HuH-7.5 (cell line): ENCODE data around the gene PLCB1.
"Not testable (repeated sequence)": the region's sequence is repeated elsewhere in the genome, so short reads cannot be mapped to it uniquely, and the experiment has no call there.

Experiments used
- DNase-seq: peaks from one replicate; pipeline ENCODE4 v3.0.0; 2011; ENCODE audit warnings: low spot score

PLCB1 gene

DNA sequence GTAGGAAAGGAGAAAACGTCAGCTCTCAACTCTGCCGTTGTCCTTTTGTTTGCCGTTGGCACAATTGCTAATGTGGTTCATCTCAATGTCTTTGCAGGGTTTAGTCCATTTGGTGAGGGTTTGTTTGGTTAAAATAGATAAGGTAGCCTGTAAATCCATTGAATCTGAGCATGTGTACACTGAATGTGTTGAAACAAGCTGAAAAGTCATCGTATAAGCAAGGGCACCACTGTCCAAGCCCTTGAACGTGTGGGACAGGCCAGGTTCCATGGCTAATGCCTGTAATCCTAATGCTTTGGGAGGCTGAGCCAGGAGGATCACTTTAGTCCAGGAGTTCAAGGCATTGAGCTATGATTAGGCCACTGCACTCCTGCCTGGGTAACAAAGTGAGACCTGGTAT is 712.1 kb downstream of the PLCB1 start:
- DNase-seq, result peak; percentile 44

DNA sequence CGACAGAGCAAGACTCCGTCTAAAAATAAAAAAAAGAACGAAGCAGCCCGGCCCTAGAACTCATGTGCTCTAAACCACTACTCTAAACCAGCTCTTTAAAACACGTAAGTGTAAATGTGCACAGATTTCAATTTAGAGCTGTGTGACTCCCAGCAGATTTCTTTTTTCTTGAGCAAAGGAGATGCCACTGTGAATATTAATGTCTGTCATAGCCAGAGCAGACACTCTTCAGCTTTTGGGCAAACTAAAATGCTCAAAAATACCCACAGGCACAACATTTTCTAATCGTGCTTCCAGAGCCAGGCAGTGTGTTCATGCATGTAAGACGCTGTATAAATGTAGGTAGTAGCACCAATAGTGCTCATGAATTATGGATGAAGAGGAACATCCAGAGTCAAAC is 717.9 kb downstream of the PLCB1 start:
- DNase-seq, result no peak

DNA sequence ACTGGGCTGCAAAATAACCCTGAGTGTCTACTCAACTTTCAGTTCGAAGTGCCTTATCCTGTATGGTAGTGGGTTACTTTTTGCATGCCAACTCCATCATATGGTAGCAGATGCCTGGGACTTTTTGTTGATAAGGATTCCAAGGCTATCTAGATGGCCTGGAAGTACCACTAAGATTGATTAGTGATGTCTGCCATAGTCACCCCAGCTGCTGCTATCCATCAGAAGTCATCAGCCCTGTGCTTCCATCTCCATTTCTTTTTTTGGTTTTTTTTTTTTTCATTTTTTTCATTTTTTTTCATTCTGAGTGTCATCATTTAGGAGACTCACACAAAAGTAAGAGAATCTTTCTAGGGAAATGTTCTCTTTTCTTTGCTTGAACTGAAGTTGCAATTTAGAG is 719.4 kb downstream of the PLCB1 start:
- DNase-seq, result no peak

DNA sequence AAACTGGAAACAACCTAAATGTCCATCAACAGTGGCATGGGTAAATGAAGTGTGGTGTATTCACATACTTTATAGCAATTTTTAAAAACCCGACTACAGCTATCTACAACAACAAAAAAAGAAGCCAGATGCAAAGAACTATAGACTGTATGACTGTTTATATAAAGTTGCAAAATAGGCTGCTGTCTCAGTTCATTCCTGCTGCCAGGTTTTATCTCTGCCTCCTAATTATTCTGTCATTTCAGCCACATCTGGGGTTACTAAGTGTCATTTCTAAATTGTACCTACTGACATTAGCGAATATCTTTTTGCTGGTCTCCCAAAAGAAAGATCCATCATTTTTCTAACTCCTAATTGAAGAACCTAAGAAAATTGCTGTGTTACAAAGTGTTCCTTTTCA is 719.9 kb downstream of the PLCB1 start:
- DNase-seq, result not testable (repeated sequence)

DNA sequence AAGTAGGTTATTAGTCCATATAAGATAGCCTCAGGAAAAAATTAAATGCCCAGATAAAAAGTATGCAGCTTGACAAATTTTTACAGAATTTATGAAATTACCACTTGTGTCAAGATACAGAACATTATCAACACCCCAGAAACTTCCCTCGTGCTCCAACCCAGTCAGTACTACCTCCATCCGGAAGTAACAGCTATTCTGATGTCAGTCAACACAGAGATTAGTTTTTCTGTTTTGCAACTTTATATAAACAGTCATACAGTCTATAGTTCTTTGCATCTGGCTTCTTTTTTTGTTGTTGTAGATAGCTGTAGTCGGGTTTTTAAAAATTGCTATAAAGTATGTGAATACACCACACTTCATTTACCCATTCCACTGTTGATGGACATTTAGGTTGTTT is 721.1 kb downstream of the PLCB1 start:
- DNase-seq, result not testable (repeated sequence)

DNA sequence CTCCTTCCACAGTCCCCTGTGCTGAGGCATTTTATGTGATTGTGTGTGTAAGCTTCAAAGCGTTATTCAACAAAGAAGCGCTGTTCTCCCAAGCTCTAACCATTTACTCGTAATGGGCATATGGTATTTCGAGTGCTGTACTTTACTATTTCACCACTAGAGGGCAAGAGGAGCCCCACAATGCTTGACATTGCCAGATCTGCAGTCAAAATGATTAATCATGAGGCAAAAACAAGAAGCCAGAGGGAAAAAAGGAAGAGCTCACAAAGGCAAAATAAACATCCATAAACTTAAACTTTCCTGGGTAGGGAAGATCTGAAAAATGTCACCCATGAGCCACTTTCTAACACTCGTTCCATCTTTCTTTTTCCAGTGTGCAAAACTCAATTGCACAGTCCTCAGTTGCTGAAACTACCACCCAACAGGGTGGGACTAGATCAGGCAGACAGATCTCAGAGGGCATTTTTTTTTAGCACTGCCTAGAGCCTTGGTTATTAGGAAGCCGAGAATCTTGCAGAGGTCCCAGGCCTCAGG is 721.8 kb downstream of the PLCB1 start:
- DNase-seq, result peak; percentile 46

DNA sequence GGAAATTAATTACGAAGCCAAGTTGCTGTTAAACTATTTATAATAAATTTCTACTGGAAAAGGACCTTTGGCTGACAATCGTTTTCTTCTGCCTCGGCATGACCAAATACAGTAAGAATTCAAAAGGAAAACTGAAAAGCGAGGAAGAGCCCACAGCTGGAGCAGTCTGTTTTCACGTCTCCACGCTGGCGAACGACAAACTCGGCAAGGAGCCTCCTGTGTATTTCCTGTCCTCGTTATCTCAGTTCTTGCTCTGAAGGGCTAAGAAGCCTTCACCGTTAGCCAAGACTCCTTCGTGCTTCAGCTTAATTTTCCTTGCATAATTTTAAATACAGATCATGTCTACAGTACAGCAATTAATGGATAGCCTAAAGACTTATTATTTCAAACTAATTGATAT is 722.5 kb downstream of the PLCB1 start:
- DNase-seq, result no peak

DNA sequence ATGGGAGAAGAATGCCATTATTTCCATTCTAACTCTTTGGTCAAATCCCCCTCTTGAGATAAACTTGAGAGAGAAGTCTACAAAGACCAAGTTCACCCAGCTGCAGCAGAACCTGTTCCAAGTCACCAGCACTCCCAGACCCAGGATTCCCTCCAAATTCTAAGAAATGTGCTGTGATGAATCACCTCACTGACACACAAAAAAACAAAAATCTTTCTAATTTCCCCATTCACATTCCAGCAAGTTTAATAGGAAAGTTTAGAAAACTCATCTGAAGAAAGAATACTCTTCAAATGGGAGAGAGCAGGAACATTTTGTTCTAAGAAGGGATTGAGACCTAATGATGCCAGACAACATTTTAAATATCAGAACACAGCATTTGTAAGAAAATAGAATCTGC is 723.2 kb downstream of the PLCB1 start:
- DNase-seq, result no peak

DNA sequence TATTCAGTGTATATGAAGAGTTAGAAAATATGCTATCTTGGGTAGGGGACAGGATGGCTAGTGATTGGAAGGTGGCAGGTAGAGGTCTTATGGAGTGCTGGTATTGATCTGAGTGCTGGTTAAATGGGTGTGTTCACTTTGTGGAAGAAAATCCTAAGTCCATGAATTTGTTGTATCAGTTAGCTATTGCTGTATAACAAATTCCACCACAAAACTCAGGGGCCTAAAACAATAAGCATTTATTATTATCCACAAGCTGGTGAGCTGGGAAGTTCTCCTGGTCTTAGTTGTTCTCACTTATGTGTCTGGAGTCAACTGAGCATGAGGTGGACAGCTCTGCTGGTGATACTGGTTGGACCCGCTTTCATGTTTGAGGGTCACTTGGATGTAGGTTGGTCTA is 724.6 kb downstream of the PLCB1 start:
- no peak for DNase-seq

DNA sequence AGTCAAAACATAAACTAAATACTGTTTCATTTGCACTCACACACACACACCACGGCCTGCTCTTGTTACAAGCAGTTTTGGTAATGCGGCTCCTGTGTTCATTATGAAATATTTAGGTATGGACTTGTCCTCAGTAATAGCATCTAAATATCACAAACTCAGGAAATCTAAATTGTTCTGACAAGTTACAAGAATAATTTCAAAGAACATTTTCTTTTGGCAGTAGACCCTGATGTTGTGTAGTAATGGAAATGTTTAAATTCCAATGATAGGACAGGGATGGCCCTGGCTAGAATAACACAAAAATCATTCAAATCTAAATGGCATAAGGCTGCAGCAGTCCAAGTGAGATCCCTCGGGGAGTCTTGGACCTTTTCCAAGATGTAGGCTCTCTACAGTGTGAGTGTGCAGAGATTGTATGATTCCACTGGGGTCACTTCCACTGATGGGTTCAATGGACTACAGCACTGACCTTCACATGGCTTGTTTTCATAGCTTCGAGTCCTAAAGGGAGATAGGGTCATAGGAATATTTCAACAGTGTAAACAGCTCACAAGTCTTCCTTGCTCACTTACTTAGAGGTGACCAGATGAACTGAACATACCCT is 726.2 kb downstream of the PLCB1 start:
- DNase-seq, result no peak

DNA sequence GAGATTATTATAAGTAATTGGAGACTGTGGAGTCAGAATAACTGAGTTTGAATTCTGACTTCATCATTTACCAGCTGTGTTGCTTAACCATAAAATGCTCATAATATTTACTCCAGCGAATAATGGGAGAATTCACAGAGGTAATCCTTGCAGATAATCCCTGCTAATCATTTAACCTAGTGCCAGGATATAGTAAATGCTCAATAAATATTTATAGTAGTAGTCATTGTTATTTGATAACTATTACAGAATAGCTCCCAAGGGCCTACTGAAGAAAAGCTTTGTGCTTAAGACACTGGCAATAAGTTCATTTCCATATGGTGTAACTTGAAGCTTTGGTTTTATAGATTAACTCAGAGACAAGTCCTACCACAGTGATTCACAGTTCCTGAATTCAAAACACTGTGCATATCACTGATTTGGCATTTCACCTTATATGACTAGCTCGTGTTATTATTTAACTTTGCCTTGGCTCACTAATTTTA is 728.0 kb downstream of the PLCB1 start:
- no peak for DNase-seq

DNA sequence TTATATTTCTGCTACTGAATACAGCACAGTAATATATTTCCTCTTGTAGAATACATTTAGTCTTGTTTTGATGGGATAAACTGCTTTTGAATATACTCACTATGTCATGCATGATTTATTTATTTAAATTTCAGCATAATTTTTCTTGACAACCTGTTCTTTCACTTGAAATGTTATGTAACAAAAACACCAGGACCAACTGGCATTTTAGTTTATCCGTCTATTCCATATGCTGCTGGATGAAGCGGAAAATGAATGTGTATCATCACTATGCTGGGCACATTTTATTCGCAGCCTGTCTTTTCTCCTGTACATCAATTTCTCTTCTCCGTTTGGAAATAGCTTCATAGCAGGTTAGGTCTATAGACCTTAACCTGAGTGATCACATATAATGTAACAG is 730.0 kb downstream of the PLCB1 start:
- no peak for DNase-seq

DNA sequence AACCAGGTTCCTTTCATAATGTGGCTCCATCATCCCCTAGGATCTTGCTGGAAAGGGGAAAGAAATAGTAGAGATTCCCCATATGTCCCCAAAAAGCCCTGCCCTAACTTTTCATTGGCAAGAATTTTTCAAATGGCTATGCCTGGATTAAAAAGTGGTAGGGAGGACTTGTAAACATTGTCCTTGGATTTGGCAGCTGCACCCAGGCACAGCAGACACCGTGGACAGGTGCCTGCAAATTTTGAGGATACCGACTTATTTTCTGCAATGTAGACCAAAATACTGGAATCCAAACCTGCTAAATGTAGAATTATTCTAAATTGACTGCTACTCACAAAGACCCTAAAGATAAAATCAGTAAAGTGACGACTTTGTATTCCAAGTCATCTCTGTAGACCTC is 733.6 kb downstream of the PLCB1 start:
- no peak for DNase-seq

DNA sequence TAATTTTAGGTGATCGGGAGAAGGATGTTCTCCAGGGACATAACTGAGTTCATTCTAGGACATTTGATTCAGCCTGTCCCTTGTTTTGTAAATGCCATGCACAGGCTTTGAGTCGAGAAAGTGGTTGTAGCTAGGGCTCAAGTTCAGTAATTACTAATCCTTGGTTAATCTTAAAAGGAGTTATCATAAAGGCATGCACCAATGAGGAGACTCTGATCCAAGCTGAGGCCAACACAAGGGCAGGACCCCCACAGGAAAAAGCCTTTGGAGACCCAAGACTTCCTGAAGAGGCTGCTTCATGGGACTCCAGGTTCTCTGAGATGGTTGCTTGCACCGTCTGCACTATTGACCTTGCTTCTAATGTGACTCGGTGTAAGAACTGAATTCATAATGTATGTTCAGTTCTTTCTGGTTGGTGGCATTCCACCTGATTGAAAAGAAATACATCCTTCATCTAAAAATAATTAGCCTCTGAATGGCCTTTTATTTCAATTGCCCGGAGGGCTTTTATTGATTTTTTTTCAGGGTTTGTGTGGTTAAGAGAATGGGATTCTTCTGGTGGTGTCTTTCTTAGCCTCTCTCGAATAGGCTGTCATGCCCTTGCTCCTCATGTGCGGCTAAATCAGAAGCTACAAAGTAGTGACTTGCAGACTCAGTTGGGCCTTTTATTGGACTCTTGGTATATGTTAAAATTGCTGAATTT is 735.1 kb downstream of the PLCB1 start:
- DNase-seq, result no peak

DNA sequence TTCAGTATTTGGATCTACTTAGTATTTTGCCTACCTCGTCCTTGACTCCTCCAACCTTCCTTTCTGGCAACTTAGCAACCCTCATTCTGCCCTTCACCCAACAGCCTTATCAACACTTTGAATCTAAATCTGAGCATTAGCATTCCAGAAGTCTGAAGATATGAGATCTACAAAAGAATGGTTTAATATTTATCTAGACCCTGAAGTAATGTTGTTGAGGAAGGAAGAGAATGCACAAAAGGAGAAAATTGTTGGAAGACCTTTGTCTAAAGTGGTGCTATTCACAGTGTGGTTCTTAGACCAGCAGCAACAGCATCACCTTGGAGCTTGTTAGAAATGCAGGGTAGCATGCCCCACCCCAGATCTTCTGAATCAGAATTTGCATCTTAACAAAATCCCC is 738.6 kb downstream of the PLCB1 start:
- DNase-seq, result no peak

DNA sequence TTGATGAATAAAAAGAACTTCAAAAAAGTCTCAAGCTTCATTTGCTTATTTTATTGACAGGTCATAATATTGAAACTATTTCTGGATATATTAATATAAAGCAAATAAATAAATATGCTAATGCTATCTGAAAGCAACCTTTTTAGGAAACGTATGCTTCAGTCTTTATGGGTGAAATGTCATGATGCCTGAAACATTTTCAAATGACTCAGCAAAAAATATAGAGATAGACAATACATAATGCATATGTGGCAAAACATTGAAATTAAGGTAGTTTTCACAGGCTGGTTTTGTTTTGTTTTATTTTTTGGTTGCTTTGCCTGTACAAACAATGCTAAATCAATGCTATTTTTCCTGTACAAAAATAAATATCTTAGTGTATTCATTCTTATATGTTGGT is 742.4 kb downstream of the PLCB1 start:
- DNase-seq, result no peak

DNA sequence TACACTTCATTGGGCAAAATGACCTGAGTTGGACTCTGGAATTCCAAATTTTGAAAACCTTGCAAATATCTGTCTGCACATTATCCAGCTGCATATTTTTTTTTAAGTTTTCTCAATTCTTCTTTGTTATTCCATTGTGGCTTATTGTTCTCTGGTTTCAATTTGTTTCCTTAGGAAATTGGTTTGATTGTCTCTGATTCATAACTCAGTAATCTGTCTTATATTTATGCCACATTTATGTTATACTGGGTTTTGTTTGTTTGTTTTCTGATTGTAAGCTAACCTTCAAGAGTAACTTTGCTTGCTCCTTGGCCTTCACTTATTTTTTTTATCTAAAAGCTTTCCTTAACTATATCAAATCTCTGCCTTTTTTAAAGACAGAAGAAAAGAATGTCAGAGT is 743.5 kb downstream of the PLCB1 start:
- DNase-seq, result no peak

DNA sequence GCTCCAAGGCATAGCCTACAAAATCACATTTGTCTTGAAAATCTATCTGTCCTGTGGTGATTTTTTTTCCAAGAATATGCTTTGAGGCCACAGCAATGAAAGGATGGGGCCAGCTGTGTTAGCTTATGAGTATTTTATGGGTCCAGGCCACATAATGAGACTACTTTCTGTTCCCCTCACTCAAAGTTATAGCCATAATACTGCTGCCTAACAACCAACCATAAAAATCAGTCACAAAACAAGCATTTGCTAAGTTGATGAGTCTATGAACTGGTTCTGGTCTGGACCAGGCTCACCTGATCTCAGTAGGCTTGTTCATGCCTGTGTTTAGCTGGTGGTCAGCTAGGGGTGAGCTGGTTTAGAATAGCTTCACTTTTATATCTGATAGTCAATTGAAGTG is 744.3 kb downstream of the PLCB1 start:
- DNase-seq, result no peak

DNA sequence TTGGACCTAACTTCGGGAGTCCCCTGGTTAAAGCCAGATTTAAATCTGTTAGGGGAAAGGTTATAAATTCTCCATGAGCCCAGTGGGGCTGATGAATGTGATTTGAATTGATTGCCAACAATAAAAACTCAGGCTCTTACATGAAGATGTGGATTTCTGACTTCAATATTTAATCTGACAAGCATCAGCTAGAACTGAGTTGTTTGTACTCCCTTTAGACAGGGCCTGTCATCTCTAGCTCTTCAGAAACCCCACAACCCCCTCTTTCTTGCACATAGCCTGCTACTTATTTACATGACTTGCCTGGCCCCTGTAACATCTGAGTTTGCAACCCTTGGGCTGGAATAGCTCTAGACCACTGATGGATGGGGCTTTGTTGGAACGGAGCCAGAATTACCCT is 745.2 kb downstream of the PLCB1 start:
- no peak for DNase-seq

DNA sequence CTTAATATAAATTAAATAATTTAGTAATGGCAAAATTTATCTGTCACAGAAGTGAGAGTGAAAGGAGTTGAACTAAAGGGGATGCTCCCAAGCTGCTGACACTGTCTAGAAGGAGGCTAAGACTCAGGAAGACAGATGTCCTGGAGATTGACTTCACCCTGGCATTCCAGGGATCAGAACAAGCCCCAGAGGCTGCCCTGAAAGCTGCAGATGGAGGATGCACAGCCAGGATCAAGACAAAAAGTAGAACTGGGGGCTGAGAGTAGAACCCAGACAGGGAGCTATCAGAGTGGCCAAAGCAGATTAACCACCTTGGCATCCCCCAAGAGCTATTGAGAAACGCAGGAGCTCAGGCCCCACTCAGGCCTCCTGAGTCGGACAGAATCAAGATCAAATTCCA is 747.6 kb downstream of the PLCB1 start:
- DNase-seq, result no peak

DNA sequence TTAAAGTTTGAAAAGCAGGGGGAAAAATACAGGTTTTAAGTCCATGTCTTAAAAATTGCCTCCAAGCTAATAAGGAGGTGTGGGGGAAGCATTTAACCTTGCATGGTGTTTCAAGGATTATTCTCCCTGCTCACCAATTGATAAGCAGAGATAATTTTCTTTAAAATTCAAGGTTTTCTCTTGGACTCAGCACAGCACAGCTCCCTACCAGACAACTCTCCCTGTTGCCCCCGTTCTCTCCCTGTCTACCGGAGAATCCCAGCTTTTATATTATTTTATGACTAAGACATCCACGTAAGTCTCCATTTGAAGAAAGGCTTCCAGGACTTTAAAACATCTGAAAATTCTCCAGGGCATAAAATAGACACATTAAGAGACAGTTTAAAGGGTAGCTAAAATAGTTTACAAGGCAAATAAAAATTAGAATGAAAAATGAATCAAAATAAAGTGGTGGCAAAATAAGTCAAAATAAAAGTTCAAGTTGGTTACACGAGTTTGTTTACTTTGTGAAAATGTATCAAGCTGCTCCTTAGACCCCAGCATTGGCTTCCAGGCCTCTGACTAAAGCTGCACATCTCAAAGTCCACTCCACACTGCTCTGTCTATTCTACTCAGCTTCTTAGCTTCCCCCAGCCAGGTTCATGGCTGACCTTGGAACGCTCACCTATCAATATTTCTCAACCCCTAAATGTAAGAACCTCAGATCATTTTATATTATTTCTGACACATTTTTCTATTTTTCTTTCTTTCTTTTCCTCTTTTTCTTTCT is 748.2 kb downstream of the PLCB1 start:
- peak; percentile 16 for DNase-seq

DNA sequence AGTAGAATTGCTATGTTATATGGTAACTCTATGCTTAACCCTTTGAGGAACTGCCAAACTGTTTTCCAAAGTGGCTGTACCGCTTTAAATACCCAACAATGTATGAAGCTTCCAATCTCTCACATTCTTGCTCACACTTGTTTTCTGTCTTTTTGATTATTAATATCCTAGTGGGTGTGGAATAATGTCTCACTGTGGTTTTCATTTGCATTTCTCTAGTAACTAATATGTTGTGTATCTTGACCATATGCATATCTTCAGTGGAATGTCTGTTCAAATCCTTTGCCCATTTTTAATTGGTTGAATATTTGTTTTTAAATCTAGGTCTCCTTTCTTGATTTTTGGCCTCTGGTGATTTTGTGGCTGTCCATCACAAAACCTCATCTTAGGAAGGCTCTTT is 759.0 kb downstream of the PLCB1 start:
- no peak for DNase-seq

DNA sequence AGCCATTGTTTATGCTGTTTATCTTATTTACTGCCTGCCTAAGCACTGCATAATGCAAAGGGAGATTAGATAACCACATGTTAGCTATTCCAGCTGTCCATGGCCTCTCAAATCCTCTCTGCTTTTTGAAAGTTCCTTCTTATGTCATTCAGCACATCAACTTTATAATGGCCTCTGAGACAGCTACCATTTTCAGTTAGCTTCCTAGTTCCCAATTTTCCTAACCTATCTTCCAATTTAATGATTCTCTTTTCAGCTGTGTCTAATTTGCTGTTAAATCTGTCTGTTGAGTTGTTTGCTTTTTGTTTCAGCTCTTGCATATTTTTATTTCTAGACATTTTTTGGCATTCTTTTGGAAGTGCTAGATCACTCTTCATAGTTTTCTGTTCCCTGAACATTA is 763.4 kb downstream of the PLCB1 start:
- DNase-seq, result no peak
